ENCODE measurements around the gene PLEKHA1.

DNA sequence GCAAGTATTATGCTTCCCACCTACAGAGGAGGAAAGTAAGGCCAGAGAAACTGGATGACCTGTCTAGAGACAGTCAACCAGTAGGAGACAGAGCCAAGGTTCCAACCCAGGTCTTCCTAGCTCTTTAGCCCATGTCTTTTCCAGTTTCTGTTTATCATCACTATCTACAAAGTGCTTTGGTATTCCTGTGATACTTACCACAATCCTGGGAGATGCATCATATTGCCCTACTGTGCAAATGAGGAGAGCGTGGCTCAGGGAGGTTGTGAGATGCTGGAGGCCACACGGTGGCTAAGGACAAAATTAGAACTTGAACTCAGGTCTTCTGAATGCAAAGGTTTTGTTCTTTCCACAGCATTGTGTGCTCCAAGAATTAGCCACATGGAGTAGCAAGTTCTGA is 11.2 kb upstream of the PLEKHA1 start:
- TF ChIP-seq, protein P1, sequence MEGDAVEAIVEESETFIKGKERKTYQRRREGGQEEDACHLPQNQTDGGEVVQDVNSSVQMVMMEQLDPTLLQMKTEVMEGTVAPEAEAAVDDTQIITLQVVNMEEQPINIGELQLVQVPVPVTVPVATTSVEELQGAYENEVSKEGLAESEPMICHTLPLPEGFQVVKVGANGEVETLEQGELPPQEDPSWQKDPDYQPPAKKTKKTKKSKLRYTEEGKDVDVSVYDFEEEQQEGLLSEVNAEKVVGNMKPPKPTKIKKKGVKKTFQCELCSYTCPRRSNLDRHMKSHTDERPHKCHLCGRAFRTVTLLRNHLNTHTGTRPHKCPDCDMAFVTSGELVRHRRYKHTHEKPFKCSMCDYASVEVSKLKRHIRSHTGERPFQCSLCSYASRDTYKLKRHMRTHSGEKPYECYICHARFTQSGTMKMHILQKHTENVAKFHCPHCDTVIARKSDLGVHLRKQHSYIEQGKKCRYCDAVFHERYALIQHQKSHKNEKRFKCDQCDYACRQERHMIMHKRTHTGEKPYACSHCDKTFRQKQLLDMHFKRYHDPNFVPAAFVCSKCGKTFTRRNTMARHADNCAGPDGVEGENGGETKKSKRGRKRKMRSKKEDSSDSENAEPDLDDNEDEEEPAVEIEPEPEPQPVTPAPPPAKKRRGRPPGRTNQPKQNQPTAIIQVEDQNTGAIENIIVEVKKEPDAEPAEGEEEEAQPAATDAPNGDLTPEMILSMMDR (IDR thresholded peaks at IDR 0.05): no peak
- no peak for TF ChIP-seq POLR2A (IDR thresholded peaks at IDR 0.05)

Measured in tibial nerve (tissue), 3 donors.